ENCODE measurements around the gene PLEKHG5. TPM values are rescaled to one million over a fixed set of nuclear protein-coding genes. Genes with fewer than 3 reads are reported as not detected.

PLEKHG5 gene
- total and polyA plus RNA-seq, 9 donors, result 2.0 to 13.1 (median 9.4) TPM

DNA sequence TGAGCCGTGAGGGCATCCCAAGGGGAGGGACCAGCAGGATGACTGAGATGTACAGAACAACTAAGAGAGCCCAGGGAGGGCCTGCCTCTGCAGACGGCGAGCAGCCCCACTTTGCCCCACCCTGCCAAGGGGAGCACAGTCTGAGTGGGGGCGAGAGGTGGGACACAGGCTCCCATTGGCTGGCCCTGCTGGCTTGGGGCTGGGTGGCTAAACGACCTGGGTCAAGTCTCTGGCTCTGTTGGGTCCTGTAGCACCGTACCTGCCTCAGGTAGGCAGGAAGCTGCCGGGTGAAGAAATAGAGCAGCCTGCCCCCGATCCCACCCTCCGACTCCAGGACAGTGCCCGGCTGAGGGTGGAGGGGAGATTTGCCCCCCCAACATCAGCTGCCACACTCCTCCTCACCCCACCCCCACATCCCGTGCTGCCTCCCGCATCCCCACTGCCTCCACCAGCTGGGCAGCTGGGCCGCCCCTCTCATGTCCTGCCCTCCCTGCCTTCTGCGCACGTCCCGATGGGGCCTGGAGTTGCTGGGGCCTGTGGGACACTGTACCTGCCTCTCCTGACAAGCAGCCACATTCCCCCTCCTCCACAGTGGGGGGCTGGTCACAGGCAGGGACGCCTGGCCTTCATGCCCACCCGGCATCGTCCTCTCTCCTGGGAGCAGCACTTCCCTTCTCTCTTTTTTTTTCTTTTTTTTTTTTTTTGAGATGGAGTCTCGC, 12.6 kb upstream of the PLEKHG5 start:
- no peak overlapping the region for H3K27ac ChIP-seq
- intact Hi-C loops (cut with DNase I), result no loop called here
- peaks cover 17% of the 10 kb centered on the region for H3K4me1 ChIP-seq (ENCODE audit: insufficient read depth)
- no peak for DNase-seq
- H3K36me3 ChIP-seq, result no peaks in the 10 kb centered on the region
- H3K4me3 ChIP-seq, result no peak overlapping the region
- TF ChIP-seq EP300 (IDR thresholded peaks at IDR 0.05) (no peak), POLR2A (IDR thresholded peaks at IDR 0.05) (no peak)
- TF ChIP-seq, protein P1, sequence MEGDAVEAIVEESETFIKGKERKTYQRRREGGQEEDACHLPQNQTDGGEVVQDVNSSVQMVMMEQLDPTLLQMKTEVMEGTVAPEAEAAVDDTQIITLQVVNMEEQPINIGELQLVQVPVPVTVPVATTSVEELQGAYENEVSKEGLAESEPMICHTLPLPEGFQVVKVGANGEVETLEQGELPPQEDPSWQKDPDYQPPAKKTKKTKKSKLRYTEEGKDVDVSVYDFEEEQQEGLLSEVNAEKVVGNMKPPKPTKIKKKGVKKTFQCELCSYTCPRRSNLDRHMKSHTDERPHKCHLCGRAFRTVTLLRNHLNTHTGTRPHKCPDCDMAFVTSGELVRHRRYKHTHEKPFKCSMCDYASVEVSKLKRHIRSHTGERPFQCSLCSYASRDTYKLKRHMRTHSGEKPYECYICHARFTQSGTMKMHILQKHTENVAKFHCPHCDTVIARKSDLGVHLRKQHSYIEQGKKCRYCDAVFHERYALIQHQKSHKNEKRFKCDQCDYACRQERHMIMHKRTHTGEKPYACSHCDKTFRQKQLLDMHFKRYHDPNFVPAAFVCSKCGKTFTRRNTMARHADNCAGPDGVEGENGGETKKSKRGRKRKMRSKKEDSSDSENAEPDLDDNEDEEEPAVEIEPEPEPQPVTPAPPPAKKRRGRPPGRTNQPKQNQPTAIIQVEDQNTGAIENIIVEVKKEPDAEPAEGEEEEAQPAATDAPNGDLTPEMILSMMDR (IDR thresholded peaks at IDR 0.05), result no peak
- WGBS, 3 donors, result 83 to 84% (median 84%) methylated on average over 20 of the region's 20 CpGs
- H3K27me3 ChIP-seq, result no peaks in the 10 kb centered on the region
- H3K9me3 ChIP-seq, result no peaks in the 10 kb centered on the region

- 45 to 46% (median 46%) methylated on average over 30 to 31 of the region's 31 CpGs for WGBS, 3 donors
- DNase-seq, result peak; percentile 72 to 87 (median 81)
- Histone ChIP-seq H3K4me3 (no peak overlapping the region), H3K9me3 (no peaks in the 10 kb centered on the region), H3K36me3 (no peaks in the 10 kb centered on the region), H3K4me1 (ENCODE audit: insufficient read depth) (peaks cover 17% of the 10 kb centered on the region), H3K27me3 (no peaks in the 10 kb centered on the region), H3K27ac (no peak overlapping the region)
- TF ChIP-seq, protein P1 (IDR thresholded peaks at IDR 0.05), result no peak
- TF ChIP-seq POLR2A (IDR thresholded peaks at IDR 0.05), result no peak
- no peak for TF ChIP-seq EP300 (IDR thresholded peaks at IDR 0.05)
- intact Hi-C loops (cut with DNase I), result no loop called here
Observed at GRCh38 chr1:6502000-6502891, 10.8 kb upstream of the PLEKHG5 start.

DNA sequence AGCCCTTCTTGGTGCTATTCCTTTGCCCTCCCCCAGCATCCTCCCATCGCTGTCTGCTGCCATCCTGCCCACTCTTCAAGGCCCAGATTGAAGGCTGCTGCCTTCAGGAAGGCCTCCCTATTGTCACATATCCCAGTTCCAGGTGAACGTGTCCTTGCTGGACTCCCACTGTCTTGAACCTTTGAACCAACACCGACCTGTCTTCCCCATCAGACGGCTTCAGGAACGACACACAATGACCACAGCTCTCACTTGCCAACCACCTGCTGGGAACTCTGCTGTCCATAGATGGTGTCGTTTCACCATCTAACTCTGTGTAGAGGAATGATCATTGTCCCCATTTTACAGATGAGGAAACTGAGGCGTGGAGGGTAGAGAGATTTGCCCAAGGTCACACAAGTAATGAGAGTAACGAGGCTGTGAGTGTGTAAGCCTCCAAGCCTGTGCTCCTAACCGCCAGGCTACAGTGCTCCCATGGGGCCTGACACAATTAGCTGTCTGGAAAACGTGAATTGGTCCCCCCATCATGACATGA, 9.9 kb upstream of the PLEKHG5 start:
- Histone ChIP-seq H3K27me3 (no peaks in the 10 kb centered on the region), H3K36me3 (no peaks in the 10 kb centered on the region), H3K4me3 (no peak overlapping the region), H3K27ac (no peak overlapping the region), H3K4me1 (ENCODE audit: insufficient read depth) (peaks cover 17% of the 10 kb centered on the region), H3K9me3 (no peaks in the 10 kb centered on the region)
- TF ChIP-seq EP300 (IDR thresholded peaks at IDR 0.05) (no peak), POLR2A (IDR thresholded peaks at IDR 0.05) (no peak)
- TF ChIP-seq, protein P1 (IDR thresholded peaks at IDR 0.05), result no peak
- WGBS, 3 donors, result 71 to 81% (median 73%) methylated on average over 10 of the region's 10 CpGs
- intact Hi-C loops (cut with DNase I), result no loop called here
- no peak for DNase-seq

DNA sequence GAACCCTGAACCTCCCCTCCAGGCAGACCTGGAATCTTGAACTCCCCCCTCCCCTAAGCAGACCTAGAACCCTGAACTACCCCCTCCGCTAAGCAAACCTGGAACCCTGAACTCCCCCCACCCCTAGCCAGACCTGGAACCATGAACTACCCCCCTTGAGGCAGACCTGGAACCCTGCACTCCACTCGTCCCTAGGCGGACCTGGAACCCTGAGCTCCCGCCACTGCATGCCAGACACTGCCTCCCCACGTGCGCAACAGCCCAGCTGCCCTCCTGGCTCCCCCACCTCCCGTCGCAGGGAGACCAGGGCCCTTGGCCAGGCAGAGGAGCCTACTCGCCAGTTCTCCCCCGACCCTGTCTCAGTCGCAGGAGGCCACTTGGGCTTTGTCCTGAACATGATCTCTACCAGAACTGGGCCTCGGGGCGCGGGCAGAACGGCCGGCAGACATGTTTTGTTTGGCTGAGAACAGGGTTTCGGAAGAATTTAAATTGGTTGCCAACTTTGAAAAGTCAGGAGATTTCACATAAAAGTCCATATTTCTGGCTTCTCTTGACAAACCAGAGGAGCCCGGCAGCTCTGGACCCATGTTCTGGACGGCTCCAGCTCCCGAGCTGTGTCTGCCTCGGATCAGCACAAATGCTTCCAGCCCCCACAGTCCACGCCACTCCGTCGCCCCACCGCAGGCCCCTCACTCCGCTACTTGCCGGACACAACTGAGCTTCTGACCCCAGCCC, 9.2 kb upstream of the PLEKHG5 start:
- Histone ChIP-seq H3K27ac (no peak overlapping the region), H3K36me3 (no peaks in the 10 kb centered on the region), H3K9me3 (no peaks in the 10 kb centered on the region), H3K4me1 (ENCODE audit: insufficient read depth) (peaks cover 17% of the 10 kb centered on the region), H3K27me3 (no peaks in the 10 kb centered on the region), H3K4me3 (no peak overlapping the region)
- 27 to 41% (median 29%) methylated on average over 27 of the region's 27 CpGs for WGBS, 3 donors
- intact Hi-C loops (cut with DNase I), result no loop called here
- TF ChIP-seq, protein P1 (IDR thresholded peaks at IDR 0.05), result no peak
- no peak for TF ChIP-seq EP300 (IDR thresholded peaks at IDR 0.05)
- TF ChIP-seq POLR2A (IDR thresholded peaks at IDR 0.05), result no peak
- DNase-seq, result peak in 4 of 5 donors; percentile 34 to 59 (median 44)
